KOPT-K1 (cell line): Measurements from ENCODE around the gene AKAP13.

ENCODE experiments used
- H3K27ac ChIP-seq: fragments of 200-600 bp; sonication (generic); 2 replicates; pipeline ENCODE4 v1.5.1; 2016; ENCODE audit warnings: antibody characterized with exemption, mild to moderate bottlenecking, low read depth, low read length; ENCODE audit not compliant: poor library complexity, severe bottlenecking
- H3K36me3 ChIP-seq: fragments of 200-600 bp; sonication (generic); 2 replicates; pipeline ENCODE4 v1.5.1; 2017; ENCODE audit warnings: antibody characterized with exemption, mild to moderate bottlenecking, low read length, moderate library complexity; ENCODE audit not compliant: insufficient read depth
- H3K9me3 ChIP-seq: fragments of 200-600 bp; sonication (generic); 2 replicates; pipeline ENCODE4 v1.5.1; 2017; ENCODE audit warnings: antibody characterized with exemption, low read length, mild to moderate bottlenecking; ENCODE audit not compliant: insufficient read depth, poor library complexity, severe bottlenecking

AKAP13 gene

DNA sequence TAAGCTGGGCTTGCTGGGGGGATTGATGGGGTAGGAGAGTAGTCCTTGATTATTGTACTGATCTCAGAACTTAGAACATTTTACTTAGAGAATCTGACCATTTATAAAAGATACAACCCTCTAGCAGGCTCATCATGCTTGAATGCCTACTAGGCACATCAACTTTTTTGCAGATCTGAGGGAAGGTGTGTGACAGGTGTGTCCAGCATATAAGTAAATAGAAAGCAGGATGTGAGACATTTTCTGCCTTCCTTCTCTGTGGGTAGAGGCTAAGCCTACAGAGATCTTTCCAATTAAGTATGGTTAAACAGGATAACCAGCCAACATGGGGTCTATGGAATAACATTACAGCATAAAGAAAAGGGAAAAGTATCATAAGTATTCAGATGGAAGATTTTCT lies 159.1 kb downstream of the AKAP13 start:
- no peaks in the 10 kb centered on the region; the same call in 1 of the 2 replicates for H3K36me3 ChIP-seq
- no peak overlapping the region for H3K27ac ChIP-seq
- H3K9me3 ChIP-seq: no peaks in the 10 kb centered on the region

DNA sequence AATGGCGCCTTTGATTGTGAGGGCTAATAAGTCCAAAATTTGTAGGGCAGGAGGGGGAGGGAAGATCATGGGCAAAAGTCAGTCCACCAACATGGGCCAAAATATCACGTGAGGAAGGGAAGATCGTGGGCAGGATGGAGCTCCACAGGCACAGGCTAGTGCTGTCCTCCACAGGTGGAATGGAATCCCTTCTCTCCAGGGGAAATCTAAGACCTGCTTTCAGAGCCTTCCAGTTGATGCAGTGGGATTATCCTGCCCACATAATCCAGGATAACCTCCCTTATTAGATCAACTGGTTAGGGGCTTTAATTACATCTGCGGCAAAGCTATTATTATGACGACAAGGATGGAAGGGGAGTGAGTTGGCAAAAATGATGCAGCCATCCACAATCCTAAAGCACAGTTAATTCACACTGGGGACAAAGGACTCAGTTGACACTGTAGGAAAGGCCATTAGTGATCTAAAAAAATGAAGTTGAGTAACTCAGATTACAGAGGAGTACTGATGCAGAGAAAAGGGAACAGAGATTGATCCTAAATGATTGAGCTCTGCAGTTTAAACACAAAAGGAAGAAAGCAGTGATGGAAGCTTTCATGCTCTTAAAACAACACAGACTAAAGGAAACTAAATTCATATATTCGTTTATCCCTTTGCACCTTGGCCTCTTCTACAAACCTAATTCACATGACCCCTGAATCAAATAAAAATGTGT lies 159.8 kb downstream of the AKAP13 start:
- Histone ChIP-seq H3K36me3 (no peaks in the 10 kb centered on the region; the same call in 1 of the 2 replicates), H3K9me3 (no peaks in the 10 kb centered on the region), H3K27ac (no peak overlapping the region)

DNA sequence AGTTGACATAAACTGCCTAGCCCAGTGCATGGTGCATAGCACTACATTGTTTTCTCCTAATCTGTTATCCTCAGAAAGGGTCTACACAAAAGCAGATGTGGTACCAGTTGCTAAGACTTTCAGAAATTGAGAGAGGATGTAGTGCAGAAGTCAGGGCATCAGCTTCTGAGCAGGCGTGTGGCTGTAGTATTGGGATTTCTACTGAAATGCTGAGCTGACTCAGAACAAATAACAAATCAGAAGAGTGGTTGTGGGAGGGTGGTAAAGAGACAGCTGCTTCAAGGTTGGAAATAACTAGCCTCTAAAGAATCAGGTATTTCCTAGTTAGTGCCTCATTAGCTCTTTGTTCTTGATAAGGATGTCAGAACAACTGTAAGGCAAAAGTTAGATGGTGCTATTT lies 161.3 kb downstream of the AKAP13 start:
- no peaks in the 10 kb centered on the region for H3K36me3 ChIP-seq
- no peak overlapping the region for H3K27ac ChIP-seq
- H3K9me3 ChIP-seq: no peaks in the 10 kb centered on the region

DNA sequence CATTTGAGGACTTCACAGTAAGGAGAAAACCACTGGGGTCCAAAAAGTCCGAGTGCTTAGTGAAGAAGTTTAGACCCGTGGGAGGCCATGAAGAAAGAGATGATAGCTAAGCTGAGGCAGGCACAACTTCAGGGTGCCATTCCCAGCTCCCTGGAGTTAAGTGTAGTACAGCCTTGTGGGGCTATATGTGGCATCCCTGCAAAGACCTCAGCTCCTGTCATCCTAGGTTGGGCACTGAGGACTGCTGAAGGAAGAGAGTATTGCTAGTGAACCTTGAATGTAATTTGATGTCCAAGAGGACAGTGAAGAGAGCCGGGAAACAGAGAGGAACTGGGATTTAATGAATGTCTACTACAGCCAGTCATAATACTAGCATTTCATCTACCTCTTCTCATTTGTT lies 162.1 kb downstream of the AKAP13 start:
- no peaks in the 10 kb centered on the region for H3K36me3 ChIP-seq
- H3K9me3 ChIP-seq: no peaks in the 10 kb centered on the region
- H3K27ac ChIP-seq: no peak overlapping the region

DNA sequence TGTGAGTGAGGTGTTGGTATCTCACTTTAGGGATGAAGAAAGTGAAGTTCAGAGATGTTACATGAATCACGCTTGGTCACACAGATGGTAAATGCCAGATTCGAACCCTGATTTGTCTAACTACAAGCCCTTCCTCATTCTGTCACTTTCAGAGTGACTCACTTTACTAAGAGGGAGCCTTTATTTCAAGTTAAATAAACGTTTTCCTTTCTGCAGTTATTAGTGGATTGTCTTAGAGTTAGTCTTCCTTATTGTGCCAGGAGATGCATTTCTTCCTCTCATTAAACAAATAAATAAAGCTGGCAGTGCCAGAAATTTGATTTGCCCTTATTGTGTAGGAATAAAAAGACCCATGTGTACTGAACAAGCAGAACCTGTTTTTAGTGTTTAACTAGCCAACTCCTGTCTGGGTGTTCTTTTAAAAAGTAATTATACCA lies 162.5 kb downstream of the AKAP13 start:
- H3K9me3 ChIP-seq: no peaks in the 10 kb centered on the region
- H3K36me3 ChIP-seq: no peaks in the 10 kb centered on the region
- peak overlapping the region; percentile 34 for H3K27ac ChIP-seq

DNA sequence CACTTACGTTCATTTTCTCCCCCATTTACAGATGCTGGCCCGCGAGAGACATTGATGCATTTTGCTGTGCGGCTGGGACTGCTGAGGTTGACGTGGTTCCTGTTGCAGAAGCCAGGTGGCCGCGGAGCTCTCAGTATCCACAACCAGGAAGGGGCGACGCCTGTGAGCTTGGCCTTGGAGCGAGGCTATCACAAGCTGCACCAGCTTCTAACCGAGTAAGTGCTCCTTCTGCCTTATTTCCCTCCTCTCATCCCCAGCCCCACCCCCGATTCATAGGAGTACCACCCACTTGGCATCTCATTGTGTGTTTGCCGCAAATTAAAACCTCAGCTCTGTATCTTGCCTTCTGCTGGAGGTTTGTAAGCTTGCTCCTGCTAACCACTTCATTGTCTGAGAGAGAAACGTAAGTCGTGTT lies 163.3 kb downstream of the AKAP13 start:
- Histone ChIP-seq H3K9me3 (no peaks in the 10 kb centered on the region), H3K36me3 (no peaks in the 10 kb centered on the region), H3K27ac (peak overlapping the region; percentile 34)

DNA sequence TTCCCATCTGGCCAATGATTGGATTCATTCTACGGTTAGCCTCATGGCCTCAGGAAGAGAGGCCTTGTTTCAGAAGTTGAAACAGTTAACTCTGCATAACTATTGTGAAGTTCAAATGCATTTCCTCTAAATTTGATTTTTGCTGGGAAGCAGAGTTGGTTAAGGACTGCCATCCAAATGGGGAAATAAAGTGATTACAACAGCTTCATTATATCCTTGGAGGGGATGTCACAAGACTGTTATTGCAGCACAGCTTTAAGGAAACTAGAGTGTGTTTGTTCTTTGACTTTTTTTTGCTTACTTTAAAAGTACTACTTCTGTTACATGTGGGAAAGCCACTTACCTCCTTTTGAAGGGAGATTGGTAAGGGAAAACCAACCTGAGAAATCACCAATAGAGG lies 164.8 kb downstream of the AKAP13 start:
- Histone ChIP-seq H3K36me3 (no peaks in the 10 kb centered on the region), H3K9me3 (no peaks in the 10 kb centered on the region), H3K27ac (peak overlapping the region; percentile 34)

DNA sequence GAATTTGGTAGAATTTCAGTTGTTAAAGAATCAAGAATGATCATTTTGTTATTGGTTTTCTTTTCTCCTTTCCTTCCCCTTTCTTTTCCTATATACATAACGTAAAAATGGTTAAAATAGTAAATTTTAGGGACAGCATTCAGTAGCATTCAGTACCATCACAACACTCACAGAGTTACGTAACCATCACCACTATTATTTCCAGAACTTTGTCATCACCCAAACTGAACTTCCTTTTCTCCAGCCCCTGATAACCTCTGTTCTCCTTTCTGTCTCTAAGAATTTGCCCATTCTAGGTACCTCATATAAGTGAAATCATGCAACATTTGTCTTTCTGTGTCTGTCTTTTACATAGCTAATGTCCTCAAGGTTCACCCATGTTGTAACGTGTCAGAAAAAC lies 165.3 kb downstream of the AKAP13 start:
- no peaks in the 10 kb centered on the region for H3K36me3 ChIP-seq
- no peak overlapping the region for H3K27ac ChIP-seq
- H3K9me3 ChIP-seq: no peaks in the 10 kb centered on the region

DNA sequence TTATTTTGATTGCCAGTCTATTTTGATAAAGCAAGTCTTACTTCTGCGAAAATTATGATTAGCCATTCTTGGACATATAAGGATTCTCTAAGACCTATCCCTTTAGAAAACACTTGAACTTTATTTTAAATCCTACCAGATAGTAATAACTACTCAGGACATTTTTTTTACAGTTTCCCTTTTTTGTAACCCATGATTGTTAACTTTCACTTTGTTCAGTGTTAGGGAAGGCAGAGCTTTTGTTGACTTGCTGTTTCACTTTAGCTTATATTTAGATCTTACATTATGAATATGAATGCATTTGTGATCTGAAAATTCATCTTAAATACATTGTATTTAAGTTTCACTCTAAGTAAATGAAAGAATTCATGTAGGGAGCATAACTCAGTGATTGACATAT lies 167.0 kb downstream of the AKAP13 start:
- no peaks in the 10 kb centered on the region for H3K9me3 ChIP-seq
- peak overlapping the region; percentile 22 for H3K27ac ChIP-seq
- H3K36me3 ChIP-seq: no peaks in the 10 kb centered on the region

DNA sequence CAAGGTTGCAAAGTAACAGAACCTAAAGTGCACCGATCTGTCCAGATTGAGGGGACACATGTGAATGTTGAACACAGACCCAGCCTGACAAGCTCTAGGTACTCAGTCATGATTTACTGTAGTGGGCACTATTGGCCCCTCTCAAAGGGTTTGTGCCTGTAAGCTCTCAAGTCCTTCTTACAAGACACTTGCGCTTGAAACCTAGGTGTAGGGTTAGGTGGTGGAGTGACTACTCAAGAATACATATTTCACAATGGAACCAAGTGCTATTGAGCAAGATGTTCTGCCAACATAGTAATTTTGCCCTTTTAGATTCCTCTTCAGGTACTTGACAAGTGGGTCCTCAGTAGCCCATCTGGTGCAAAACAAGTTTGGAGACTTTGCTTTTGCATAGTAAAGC lies 169.9 kb downstream of the AKAP13 start:
- H3K36me3 ChIP-seq: no peaks in the 10 kb centered on the region
- no peak overlapping the region for H3K27ac ChIP-seq
- H3K9me3 ChIP-seq: no peaks in the 10 kb centered on the region

DNA sequence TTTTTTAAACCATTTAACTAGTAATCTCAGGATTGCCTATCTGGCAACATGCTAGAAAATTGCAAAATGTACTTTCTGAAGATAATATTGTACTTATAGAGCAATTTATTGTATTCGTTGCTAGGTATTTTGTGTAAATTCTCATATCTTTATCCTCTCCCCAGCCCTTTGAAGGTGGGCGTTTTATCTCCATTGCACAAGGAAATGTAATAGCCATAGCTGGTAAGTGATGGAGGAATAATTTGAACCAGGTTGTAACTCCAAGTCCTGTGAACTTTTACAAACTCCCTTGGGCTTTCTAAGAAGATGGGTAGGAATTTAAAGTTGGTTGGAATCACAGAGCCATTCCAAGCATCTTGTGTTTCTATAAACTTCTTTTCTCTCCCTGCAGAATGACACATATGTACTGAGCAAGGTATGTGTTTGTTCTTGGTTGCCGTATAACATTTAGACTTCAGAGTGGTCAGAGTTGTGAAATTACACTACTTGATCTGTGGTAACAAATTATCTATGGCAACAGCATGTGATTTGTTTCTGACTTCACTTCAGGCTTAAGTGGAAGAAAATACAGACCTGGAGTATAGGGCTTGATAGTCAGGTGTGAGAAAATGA lies 170.9 kb downstream of the AKAP13 start:
- Histone ChIP-seq H3K36me3 (no peaks in the 10 kb centered on the region), H3K27ac (no peak overlapping the region), H3K9me3 (no peaks in the 10 kb centered on the region)

DNA sequence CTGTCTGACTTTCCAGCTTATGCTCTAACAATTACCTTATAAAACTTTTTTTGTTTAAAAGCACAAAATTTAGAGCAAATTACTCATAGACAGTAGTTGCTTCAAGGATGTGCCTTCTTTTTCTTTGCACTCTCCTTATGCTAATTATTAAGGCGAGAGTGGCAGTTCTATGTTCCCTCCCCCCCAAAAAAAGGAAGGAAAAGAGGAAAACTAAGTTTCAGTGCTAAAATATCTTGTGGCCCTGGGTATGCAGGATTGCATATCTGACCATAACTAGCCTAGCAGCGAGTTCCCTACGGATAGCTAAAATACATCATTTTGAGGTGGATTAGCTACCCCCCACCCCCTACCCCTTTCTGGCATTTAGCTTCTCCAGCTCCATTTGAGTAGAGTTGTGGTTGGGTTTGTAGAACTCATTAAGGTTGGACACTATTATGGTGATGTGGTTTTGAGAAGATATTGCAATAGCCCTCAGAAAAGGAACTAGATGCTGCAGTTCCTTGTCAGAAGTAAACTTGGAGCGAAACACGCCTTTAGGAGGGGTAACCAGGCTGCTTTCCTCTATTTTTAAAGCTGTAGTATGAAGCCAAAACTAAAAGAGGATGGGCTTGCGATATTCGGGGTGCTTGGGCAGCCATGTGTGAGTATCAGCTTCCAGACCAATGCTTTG lies 174.6 kb downstream of the AKAP13 start:
- no peak overlapping the region for H3K27ac ChIP-seq
- H3K9me3 ChIP-seq: no peaks in the 10 kb centered on the region
- H3K36me3 ChIP-seq: no peaks in the 10 kb centered on the region

DNA sequence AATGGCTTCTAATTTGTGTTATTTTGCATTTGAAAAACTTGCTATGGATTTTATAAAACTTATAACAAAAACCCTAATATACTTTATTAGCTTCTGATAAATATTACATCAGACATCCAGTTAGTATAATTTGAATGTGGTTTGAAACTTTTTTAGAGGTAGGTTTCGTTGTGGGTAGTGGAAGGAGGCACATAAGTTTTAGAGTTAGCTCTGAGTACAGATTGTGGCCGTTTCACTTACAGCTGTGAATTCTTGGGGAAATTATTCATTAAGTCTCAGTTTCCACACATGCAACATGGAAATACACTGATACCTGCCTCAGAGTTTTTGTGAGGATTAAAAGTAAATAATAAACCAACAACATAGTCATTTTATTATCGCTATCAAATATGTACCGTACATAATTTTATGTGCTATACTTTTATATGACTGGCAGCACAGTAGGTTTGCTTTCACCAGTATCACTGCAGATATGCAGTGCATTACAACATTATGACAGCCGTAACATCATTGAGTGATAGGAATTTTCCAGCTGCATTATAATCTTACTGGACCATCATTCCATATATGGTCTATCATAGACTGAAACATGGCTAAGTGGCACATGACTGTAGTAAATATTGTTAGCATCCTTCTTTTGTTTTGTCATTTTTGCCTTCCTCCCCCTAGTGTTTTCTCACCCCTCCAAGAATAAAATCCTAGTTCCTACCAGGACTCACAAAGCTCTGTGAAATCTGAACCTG lies 175.6 kb downstream of the AKAP13 start:
- Histone ChIP-seq H3K9me3 (no peaks in the 10 kb centered on the region), H3K36me3 (no peaks in the 10 kb centered on the region), H3K27ac (peak overlapping the region; percentile 60)

DNA sequence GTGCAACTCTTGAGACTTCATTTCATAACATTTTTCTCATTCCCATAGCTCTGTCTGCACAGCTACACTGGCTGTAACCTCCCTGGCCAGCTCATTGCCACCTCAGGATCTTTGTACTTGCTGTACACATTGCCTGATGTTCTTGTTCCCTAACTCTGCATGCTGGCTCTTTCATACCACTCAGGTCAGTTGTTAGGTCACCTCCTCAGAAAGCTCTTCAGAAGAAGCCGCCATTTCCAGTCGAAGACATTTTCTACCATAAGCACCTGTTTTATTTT lies 176.2 kb downstream of the AKAP13 start:
- Histone ChIP-seq H3K9me3 (no peaks in the 10 kb centered on the region), H3K27ac (peak overlapping the region; percentile 60), H3K36me3 (no peaks in the 10 kb centered on the region)

DNA sequence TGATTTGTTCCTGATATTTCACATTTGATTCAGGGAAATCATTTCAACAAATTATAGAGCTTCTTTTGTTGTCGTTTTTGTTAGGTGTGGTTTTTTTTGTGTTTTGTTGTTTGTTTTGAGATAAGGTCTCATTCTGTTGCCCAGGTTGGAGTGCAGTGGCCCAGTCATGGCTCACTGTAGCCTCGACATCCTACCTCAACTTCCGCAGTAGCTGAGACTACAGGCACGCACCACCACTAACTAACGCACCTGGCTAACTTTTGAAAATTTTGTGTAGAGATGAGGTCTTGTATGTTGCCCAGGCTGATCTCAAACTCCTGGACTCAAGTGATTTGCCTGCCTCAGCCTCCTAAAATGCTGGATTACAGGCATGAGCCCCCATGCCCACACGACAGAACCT lies 177.0 kb downstream of the AKAP13 start:
- Histone ChIP-seq H3K36me3 (no peaks in the 10 kb centered on the region), H3K9me3 (no peaks in the 10 kb centered on the region), H3K27ac (peak overlapping the region; percentile 60)
